Right renal pelvis (tissue), 4 donors: ENCODE measurements around the gene LUC7L2. TPM values are rescaled to one million over a fixed set of nuclear protein-coding genes. Genes with fewer than 3 reads are reported as not detected.
"Not testable (repeated sequence)": the region's sequence is repeated elsewhere in the genome, so short reads cannot be mapped to it uniquely, and the experiment has no call there.

ENCODE experiments used
- DNase-seq, 4 donors: peaks; one replicate each; pipeline ENCODE4 v3.0.0-alpha.2; 2013; ENCODE audit warnings: low read depth in 4 of 4, low spot score in 3 of 4, missing footprints in 1 of 4
- polyA plus RNA-seq, 4 donors: library from polyadenylated mRNA; unstranded; fragments of 120-200 nt; gene quantifications; one replicate each; pipeline ENCODE4 v1.2.1, GENCODE V29; 2013; ENCODE audit not compliant: insufficient read length in 4 of 4

Gene LUC7L2
- polyA plus RNA-seq, 4 donors, result 112 to 164 (median 141) TPM

DNA sequence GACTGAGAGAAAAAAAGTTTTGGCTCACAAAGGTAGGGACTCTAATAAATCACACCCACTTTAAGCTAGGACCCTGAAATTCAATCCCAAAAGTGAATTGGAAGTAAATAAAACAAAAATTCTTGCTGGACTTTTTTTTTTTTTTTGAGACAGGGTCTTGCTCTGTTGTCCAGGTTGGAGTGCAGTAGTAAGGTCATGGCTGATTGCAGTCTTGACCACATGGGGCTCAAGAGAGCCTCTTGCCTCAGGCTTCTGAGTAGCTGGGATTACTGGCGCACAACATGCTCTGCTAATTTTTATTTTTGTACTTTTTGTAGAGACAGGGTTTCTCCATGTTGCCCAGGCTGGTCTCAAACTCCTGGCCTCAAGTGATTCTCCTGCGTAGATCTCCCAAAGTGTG is 5.0 kb upstream of the LUC7L2 start:
- no peak for DNase-seq

DNA sequence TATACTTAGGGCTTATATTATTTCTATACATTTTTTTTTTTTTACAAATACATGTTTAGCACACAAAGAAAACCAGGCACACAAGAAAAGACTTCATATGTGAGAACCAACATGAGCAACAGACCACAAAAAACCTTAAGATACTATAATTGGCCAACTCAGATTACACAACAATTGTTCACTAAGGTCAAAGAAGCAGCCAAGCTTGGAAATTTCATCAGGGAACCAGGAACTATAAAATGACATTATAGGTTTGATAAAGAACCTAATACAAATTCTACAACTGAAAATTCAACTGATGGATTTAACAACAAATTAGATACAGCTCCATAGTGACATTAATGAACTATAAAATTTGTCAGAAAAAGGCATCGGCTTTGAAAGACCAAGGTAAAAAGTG is 4.4 kb upstream of the LUC7L2 start:
- DNase-seq, result no peak

DNA sequence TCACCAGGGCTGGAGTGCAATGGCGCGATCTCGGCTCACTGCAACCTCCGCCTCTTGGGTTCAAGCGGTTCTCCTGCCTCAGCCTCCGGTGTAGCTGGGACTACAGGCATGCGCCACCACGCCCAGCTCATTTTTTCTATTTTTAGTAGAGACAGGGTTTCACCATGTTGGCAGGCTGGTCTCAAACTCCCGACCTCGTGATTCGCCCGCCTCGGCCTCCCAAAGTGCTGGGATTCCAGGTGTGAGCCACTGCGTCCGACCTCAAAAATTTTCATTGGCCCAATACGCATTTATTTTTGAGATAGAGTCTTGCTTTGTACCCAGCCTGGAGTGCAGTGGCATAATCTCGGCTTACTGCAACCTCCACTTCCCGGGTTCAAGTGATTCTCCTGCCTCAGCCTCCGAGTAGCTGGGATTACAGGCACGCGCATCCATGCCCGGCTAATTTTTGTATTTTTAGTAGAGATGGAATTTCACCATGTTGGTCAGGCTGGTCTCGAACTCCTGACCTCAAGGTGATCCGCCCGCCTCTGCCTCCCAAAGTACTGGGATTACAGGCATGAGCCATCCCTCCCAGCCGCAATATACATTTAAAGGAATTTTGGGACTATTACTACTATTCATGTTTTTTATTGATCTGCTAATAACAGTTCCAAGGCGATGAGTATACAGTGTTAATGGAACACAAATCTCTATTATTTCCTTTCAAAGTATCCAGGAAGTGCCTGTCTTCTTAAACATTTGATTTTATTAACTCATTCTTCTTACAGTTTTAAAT is 1.8 kb upstream of the LUC7L2 start:
- not testable (repeated sequence) for DNase-seq

DNA sequence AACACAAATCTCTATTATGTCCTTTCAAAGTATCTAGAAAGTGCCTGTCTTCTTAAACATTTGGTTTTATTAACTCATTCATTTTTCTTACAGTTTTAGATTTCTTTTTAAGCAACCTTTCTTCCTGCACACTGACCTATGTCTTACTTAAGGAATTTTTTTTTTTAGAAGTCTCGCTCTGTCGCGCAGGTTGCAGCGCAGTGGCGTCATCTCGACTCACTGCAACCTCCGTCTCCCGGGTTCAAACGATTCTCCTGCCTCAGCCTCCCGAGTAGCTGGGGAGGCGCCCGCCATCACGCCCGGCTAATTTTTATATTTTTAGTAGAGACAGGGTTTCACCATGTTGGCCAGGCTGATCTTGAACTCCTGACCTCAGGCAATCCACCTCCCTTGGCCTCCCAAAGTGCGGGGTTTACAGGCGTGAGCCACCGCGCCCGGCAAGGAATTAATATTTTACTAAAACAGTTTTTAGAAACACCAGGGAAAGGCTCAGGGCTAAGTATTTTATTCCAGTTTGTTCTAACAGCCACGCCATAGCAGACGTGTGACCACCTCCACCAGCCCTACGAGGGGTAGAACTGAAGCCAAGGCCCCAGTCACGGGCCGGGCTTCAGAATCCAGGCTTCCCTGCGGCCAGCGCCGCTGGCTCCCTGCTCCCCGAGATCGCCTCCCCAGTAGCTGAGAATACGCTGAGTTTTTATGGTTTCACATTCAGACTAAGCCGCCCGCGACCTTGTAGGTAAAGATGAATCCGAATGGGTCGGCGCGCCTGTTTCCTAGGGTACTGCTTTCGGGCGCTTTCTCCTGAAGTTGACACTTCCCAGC is 941 bp upstream of the LUC7L2 start:
- DNase-seq, result peak in 1 of 4 donors; percentile 18

DNA sequence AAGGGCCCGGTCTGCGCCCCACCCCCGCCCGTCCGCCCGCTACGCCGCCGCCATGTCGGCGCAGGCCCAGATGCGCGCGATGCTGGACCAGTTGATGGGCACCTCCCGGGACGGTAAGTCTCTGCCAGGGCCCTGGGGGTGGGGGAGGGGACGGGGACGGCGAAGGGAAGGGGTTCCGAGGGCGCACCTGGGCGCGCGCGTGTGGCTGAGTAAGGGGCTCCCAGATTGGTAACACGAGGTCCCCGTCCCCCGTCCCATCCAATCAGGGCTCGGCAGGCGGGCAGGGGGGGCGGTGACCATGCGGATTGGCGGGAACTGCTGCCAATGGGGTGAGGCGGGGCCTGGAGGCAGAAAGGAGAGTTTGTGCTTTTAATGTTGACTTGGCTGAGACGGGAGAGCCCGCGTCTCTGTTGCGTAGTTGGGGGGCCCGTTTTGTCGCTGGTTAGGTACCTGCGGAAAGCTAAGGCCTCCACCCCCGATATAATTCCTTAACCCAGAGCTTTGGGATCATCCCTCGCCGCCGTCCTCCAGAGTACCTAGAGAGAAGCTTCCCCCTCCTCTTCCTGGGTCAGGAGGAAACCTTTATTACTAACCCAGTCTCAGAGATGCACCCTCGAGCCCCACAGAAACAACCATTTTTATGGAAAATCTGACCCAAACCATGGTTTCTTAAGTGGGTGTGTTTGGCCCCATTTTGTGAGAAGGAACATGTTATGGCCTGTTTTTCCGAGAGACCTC is 685 bp downstream of the LUC7L2 start:
- DNase-seq, result peak; percentile 87 to 93 (median 91)

DNA sequence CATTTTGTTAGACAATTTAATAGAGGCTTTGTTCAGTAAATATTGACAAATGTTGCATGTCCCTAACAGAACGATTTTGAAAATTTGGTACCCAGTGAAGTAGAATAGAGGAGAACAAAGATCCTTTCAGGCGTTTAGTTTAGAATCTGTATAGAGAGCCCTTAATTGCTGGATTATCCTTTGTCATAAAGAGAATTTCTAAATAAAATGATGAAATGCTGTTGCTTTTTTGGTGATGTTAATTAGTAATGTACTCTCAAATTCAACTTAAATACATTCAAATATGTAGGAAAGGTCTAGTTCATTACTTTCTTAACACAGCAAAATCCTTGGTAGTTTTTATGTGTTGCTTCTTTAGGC is 1.2 kb downstream of the LUC7L2 start:
- DNase-seq, result no peak

DNA sequence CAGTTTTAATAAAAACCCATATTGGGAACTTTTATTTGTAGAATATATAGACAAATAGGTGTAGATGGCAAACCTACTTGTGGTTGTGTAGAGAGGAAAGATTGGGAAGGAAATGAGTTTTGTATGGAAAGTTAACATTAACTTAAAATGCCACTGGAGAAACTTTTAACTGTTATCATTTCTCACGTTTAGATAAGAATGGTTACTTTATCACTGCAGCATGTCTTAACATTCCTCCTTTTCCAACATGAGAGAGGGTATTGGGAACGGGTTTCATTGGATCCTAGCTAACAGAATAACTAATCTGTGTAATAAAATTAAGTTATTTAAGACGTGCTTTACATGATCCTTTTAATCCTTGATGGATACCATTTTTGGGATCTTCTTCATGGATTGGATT is 1.8 kb downstream of the LUC7L2 start:
- DNase-seq, result no peak

DNA sequence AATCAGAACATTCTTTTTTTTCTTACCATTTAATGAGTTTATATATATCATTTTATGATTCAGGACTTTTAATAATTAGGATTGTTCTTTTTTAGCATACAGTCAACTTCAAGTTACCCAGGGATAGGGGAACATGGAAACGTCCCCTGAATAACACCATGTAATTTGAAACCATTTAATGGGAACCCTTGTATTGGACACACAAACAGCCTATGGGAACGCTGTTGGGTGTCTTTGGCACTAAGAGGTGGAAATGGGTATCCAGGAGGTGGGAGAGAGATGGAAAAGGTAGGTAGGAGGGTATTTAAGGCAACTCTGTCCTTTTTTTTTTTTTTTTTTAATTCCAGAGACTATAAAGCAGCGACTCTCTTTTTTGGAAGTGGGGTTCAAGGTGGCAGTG is 2.6 kb downstream of the LUC7L2 start:
- no peak for DNase-seq

DNA sequence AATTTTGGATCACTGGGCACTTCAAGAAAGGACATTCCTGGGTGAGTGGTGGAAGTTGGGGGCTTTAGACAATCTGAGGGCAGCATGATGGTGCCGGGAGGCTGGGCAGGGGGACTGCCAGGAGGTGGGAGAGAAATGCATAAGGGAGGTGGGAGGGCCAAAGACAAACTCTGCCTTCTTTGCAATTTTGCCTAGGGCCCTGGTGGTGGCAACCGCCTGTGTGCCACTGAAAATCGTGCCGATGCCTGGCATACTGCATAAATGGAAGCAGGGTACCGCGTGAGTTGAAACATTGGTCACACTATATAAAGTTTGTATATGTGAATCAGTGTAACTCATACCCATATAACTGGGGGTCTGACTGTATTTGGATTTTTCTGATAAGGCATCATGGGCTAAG is 3.3 kb downstream of the LUC7L2 start:
- no peak for DNase-seq

DNA sequence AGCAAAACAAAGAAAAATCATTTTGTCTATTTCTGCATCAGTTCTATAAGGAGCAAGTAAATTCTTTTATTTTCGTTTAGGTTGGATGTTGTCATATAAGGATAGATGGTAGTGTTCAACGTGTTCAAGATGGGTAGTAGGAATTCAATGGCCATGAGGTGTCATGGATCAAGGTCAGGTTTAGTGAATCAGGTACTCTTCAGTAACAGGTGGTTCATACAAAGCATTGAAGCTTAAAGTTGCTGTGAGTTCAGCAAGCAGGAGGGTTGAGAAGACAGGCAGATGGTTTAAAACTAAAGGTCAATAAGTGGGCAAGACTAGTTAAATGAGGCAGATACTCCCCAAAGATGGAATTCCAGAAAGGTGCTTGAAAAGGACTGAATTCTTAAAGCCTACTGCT is 5.6 kb downstream of the LUC7L2 start:
- no peak for DNase-seq

DNA sequence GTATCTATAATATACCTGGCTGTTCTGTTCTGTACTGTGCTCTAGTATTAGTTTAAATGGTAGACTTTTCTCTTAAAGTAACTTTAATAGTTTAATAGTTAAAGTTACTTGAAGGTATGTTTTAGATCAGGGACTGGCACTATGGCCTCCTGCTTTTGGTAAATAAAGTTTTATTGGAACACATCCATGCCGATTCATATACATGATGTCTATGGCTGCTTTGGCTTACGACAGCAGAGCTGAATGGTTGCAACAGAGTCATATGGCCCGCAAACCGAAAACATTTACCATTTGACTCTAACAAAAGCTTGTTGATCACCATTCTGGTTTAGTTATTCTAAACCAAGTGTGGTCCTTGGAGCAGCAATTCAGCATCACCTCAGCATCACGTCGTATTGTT is 6.7 kb downstream of the LUC7L2 start:
- no peak for DNase-seq

DNA sequence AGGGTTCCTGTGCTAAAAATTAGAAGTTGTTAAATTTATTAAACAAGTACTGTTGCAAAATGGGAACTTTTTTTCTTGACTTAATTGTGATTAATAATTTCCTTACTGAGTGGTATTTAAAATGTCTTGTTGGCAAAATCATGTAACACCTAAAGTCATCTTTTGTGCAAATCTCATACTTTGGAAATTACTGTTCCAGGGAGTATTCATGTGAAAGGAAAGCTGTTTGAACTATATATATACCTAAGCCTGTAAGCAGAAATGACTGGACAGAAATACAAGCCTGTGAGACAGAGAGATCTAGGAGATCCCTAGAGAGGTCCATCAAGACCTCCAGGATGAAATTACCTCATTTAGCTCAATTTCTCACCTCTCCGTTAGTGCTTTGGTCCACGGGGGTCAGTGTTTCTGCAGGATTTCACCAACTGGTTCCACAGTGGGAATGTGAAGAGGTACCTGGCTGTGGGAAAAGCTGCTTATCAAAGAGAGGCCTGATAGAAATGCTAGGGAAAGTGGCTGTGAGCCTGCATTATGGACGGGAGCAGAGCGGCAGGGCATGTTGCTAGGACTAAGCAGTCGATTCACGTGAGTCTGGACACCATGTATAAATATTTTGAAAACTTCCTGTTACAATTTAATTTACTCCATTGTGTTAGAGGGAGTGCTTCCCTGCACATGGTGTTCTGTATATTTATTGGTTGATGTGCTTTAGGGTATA is 7.9 kb downstream of the LUC7L2 start:
- DNase-seq, result no peak

DNA sequence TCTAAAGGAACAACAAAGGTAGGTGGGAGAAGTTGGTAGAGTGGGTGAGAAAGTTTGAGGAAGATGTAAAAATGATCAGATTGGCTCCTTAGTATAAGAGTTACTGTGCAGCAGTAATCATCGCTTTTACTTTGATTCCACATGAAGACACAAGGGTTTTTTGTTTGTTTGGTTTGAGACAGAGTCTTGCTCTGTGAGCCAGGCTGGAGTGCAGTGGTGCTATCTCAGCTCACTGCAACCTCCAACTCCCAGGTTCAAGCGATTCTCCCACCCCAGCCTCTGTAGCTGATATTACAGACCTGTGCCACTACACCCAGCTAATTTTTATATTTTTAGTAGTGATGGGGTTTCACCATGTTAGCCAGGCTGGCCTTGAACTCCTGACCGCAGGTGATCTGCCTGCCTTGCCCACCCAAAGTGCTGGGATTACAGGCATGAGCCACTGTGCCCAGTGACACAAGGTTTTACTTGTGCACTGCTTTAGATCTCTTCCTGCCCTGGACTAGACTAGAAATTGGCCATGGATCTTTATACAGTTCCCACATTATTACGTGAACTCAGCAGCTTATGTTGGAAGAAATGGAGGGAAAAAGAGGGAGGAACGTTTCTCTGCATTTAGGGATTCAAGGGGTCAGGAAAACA is 10.7 kb downstream of the LUC7L2 start:
- no peak for DNase-seq

DNA sequence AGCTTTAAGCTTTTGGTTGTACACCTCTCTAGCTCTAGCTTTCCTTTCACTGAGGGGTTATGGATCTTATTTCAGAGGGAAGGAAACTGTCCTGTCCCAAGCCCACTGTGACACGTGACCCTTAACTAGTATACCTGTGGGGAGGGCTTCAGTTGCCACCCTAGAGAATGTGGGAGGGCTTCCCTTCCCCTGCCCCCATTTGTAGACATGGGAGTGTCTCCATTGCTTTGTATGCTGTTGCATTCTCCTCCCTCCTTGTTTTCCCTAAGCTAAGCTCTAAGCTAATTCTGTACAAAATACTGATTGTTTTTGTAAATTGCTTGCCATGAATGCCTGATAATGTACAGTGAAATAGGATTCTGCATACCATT is 11.2 kb downstream of the LUC7L2 start:
- DNase-seq, result no peak

DNA sequence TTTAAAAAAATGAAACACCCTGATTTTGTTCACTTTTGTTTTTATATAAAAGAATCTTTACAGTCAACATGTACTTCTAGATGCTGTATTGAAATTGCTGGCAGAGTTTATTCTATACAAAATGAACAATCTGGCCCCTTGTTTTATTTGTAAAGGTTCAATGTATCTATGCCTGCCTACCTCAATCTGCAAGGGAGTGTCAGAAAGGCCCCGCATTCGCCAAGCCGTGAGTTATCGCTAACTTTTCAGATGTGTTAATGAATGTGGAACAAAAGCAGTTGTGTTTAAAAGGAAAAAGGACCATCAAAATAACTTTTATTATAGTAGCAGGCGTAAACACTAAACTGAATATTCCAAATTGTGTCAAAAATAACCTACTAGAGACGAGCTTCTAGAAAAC is 14.6 kb downstream of the LUC7L2 start:
- no peak for DNase-seq

DNA sequence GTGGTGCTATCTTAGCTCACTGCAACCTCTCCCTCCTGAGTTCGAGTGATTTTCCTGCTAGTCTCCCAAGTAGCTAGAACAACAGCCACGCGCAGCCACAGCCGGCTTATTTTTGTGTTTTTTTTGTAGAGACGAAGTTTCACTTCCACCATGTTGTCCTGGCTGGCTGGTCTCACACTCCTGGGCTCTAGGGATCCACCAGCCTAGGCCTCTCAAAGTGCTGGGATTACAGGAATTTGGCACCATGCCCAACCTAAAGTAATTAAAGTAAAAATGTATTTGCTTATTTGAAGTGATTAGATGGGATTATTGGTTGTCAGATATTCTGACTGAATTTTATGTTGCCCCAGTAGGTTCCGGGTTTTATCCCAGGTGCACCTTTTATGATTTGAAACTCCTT is 22.7 kb downstream of the LUC7L2 start:
- no peak for DNase-seq

DNA sequence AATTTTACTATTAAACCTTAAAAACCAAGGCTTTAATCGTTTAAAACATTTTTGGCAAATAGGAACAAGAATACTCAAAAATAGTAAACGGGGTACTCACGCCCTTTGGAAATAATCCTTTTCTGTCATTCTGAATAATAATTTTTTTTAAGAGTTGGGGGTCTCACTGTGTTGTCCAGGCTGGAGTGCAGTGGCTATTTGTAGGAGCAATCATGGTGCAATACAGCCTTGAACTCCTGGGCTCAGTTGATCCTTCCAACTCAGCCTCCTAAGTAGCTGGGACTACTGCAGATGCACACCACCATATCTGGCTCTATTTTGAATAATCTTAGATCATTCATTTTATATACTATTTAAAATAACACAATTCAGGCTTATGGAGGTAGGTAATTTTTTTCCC is 24.9 kb downstream of the LUC7L2 start:
- DNase-seq, result no peak

DNA sequence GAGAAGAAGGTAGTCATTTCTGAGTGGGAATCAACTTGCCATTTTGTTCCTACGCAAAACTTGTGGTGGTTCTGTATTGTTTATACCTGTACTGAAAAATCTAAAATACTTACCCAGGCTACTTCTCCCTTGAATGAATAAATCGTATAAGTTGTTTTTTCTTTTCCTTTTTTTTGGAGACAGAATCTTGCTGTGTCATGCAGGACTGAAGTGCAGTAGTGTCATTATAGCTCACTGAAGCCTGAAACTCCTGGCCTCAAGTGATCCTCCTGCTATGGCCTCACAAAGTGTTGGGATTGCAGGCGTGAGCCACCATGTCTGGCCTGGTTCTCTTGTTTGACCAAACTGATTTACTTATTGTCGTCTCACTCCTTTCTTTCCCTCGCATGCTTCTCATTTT is 27.9 kb downstream of the LUC7L2 start:
- DNase-seq, result no peak

DNA sequence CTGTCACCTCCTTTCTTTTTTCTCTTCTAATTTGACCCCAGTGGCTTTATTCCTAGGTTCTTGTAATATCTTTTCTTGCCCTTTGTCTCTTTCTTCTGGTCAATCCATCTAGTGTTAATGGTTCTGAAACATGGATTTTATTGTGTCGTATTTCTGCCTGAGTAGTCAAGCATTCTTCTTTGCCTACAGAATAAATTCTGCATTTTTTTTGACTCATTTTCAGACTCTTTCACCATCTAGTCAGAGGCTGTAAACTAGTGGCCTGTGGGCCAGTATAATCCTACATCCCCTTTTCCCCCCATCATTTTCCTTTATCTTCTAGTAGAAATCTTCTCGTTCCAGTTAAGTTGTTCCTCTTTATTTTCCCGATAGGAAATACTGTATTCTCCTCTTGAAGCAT is 29.4 kb downstream of the LUC7L2 start:
- no peak for DNase-seq

DNA sequence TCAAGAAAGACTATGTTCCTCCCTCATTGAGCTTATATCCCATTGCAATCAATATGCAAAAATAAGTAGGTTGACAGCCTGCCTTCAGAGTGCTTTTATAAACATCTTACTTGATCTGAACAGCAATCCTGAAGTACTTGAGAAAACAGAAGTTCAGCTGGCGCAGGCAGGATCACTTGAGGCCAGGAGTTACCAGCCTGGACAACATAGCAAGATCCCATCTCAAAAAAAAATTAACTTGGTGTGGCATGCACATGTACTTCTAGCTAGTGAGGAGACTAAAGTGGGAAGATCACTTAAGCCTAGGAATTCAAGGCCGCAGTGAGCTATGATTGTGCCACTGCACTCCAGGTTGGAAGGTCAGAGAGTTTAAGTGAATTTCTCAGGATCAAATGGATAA is 30.1 kb downstream of the LUC7L2 start:
- no peak for DNase-seq
